Keratinocyte (primary cell): ENCODE results near the gene NPVF.

Experiments
- CTCF ChIP-seq, 3 experiments: IDR thresholded peaks in 1 of 3; conservative IDR thresholded peaks in 1 of 3; optimal IDR thresholded peaks in 1 of 3; 2 replicates in 2 of 3; 3 replicates in 1 of 3; pipeline versions ENCODE3 to v1.5.1; 2011; ENCODE audit warnings: low read length in 3 of 3, mild to moderate bottlenecking in 3 of 3, moderate library complexity in 2 of 3, control low read depth in 1 of 3, inconsistent platforms in 1 of 3; ENCODE audit not compliant: insufficient read depth in 2 of 3; ENCODE audit errors: extremely low read depth in 1 of 3
- EZH2 ChIP-seq: IDR thresholded peaks from one replicate; pipeline ENCODE4 v1.6.1; 2012; ENCODE audit warnings: inconsistent platforms, mild to moderate bottlenecking, low read length, moderate library complexity

DNA sequence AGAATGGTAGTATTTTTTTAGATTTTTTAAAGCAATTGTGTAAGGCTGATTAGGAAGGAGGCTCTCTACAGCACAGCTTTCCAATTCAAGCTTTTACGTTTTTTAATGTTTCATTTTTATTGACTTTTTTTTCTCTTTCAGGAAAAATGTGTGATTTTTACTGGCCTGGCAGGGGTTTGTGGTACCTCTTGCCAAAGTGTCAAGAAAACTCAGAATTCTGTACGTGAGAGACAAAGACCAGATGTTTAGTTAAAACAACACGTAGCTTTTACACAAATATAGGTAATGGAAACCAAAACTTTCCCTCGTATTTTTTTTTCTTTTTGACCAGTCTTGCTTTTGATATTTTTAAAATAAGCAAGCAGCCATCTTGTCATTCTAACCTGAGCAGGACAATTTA is 6.0 kb upstream of the NPVF start:
- TF ChIP-seq EZH2 (no peak), CTCF (optimal IDR thresholded peaks at IDR 0.05 in 1 of 3, IDR thresholded peaks at IDR 0.05 in 1 of 3, conservative IDR thresholded peaks at IDR 0.05 in 1 of 3; ENCODE audit: extremely low read depth in 1 of 3, insufficient read depth in 2 of 3, low read length in 3 of 3) (no peak)
